HepG2 (cell line): Measurements from ENCODE around the gene CD109. TPM values are rescaled to one million over a fixed set of nuclear protein-coding genes. Genes with fewer than 3 reads are reported as not detected.

ENCODE experiments used
- ATAC-seq: fragments of 200-7000 bp; cut with Tn5 transposase; 3 replicates; pipeline ENCODE4 v1.9.1; 2020; ENCODE audit warnings: mild to moderate bottlenecking, moderate library complexity
- BruUV-seq: library from RNA; stranded (reverse); fragments of 400-500 nt; replicated peaks from 2 replicates; lab custom pipeline; 2021; lab: Mats Ljungman, UMichigan
- CTCF ChIA-PET: fragments of 300-600 bp; formaldehyde crosslinking; extraction: SDS; loops from one replicate; lab custom pipeline; 2021; ENCODE audit warnings: low total read pairs, inconsistent platforms, low intra/inter-chr PET ratio; lab: Yijun Ruan, JAX
- POLR2A ChIA-PET: fragments of 350-600 bp; sonication (Branson Sonifier 250); formaldehyde crosslinking; loops from one replicate; lab custom pipeline; 2020; ENCODE audit warnings: antibody characterized with exemption, inconsistent platforms; lab: Yijun Ruan, JAX
- DNase-seq: peaks from one replicate; pipeline ENCODE4 v3.0.0-alpha.2; 2015; ENCODE audit warnings: low spot score
- FAIRE-seq: peaks from 3 replicates; lab custom pipeline; 2011; peaks lifted over from hg19 to GRCh38; lab: Jason Lieb, UNC
- H2AFZ ChIP-seq: one replicate; pipeline ENCODE4 v1.6.1; 2011; ENCODE audit warnings: low read length, inconsistent platforms
- H3K27ac ChIP-seq: fragments of 300-600 bp; 3 replicates; pipeline ENCODE4 v1.8.0; 2011; ENCODE audit warnings: mixed run types, mild to moderate bottlenecking, mixed read lengths, low read length, inconsistent platforms; ENCODE audit not compliant: insufficient read depth; ENCODE audit errors: extremely low read length
- H3K27me3 ChIP-seq, 2 experiments: fragments of 200-600 bp in 1 of 2; 2 replicates in 1 of 2; 3 replicates in 1 of 2; pipeline versions ENCODE4 v1.6.0 to v1.8.0; 2011; ENCODE audit warnings: low read length in 2 of 2, mild to moderate bottlenecking in 2 of 2, moderate library complexity in 2 of 2, inconsistent platforms in 1 of 2; ENCODE audit not compliant: insufficient read depth in 2 of 2, control insufficient read depth in 1 of 2
- H3K36me3 ChIP-seq, 2 experiments: fragments of 200-600 bp in 1 of 2; replicated peaks in 1 of 2; 2 replicates in 1 of 2; 3 replicates in 1 of 2; pipeline versions ENCODE4 v1.5.1 to v1.8.0; 2011; ENCODE audit warnings: low read length in 2 of 2, inconsistent platforms in 1 of 2; ENCODE audit not compliant: insufficient read depth in 2 of 2, control insufficient read depth in 1 of 2
- H3K4me1 ChIP-seq: 2 replicates; pipeline ENCODE4 v1.5.1; 2012; ENCODE audit warnings: low read length, inconsistent platforms; ENCODE audit not compliant: insufficient read depth
- H3K4me2 ChIP-seq: 2 replicates; pipeline ENCODE4 v1.6.0; 2011; ENCODE audit warnings: low read depth, low read length, inconsistent platforms
- H3K4me3 ChIP-seq, 3 experiments: fragments of 200-600 bp in 1 of 3; sonication (generic), shearing (Covaris generic) in 1 of 3; replicated peaks in 1 of 3; 2 replicates each; pipeline ENCODE4 v1.5.1; 2011 to 2016; ENCODE audit warnings: low read length in 3 of 3, inconsistent platforms in 2 of 3, low read depth in 2 of 3, mild to moderate bottlenecking in 2 of 3, control low read depth in 1 of 3, mixed read lengths in 1 of 3; ENCODE audit not compliant: insufficient read depth in 1 of 3
- H3K79me2 ChIP-seq: one replicate; pipeline ENCODE4 v1.6.1; 2011; ENCODE audit warnings: low read length, inconsistent platforms; ENCODE audit not compliant: insufficient read depth
- H3K9ac ChIP-seq: 2 replicates; pipeline ENCODE4 v1.6.0; 2011; ENCODE audit warnings: mild to moderate bottlenecking, low read depth, low read length, inconsistent platforms; ENCODE audit not compliant: insufficient read depth
- H3K9me3 ChIP-seq: 2 replicates; pipeline ENCODE4 v1.5.1; 2012; ENCODE audit warnings: mild to moderate bottlenecking, low read length
- H4K20me1 ChIP-seq: 2 replicates; pipeline ENCODE4 v1.6.0; 2011; ENCODE audit warnings: inconsistent platforms, mild to moderate bottlenecking, low read length, moderate library complexity; ENCODE audit not compliant: insufficient read depth
- ZMAT3 ChIP-seq: sonication (generic); formaldehyde crosslinking; conservative IDR thresholded peaks from 2 replicates; pipeline ENCODE4 v1.7.0; 2021; ENCODE audit warnings: missing genetic modification reagents
- WGBS: methylation state at CpG from one replicate; pipeline ENCODE4 v1.1.6; 2017; ENCODE audit warnings: low lambda C conversion rate; 5-methylcytosine and 5-hydroxymethylcytosine counted together
- in situ Hi-C: cut with HindIII; loops from 2 replicates; pipeline ENCODE4 v1.10.0; 2017; ENCODE audit warnings: low pct_unique_long_range_greater_than_20kb; ENCODE audit not compliant: extremely low pct_ligation_motif_present
- intact Hi-C: fragments of 100-400 bp; cut with micrococcal nuclease; formaldehyde crosslinking; loops from one replicate; pipeline ENCODE4 v1.10.0; 2022; ENCODE audit not compliant: unreplicated experiment
- polyA plus RNA-seq, 8 experiments: library from polyadenylated mRNA; depleted of rRNA in 3 of 8; stranded (reverse) in 7 of 8; unstranded in 1 of 8; fragments of >200 nt; fragmentation: Illumina TruSeq in 4 of 8; extraction: Trizol in 4 of 8; gene quantifications; 2 replicates each; pipeline versions ENCODE4 v1.2.1 to v1.2.3, GENCODE V29; 2011 to 2016; ENCODE audit warnings: low read depth in 4 of 8, missing spikeins in 1 of 8, mixed read lengths in 1 of 8; ENCODE audit not compliant: insufficient read depth in 1 of 8
- total RNA-seq, 5 experiments: library from RNA; depleted of rRNA; stranded (reverse); fragments of >200 nt; fragmentation: Illumina TruSeq; extraction: Trizol; gene quantifications; 2 replicates each; pipeline ENCODE4 v1.2.3, GENCODE V29; 2016; ENCODE audit warnings: low read depth in 1 of 5
- TF ChIP-seq, protein P1 (sequence below): sonication (generic); formaldehyde crosslinking; IDR thresholded peaks from 2 replicates; pipeline ENCODE4 v1.4.0; 2020; ENCODE audit warnings: missing genetic modification reagents, borderline replicate concordance
- TF ChIP-seq, protein P2 (sequence below): sonication (generic); formaldehyde crosslinking; IDR thresholded peaks from 2 replicates; pipeline ENCODE4 v1.5.0; 2020; ENCODE audit warnings: mild to moderate bottlenecking, missing genetic modification reagents

Gene CD109
- total and polyA plus RNA-seq, 2 of the 13 experiments (the other 11 are each of a cell fraction or from before 2014, with no cell fraction given), result 0.93 to 2.1 TPM

DNA sequence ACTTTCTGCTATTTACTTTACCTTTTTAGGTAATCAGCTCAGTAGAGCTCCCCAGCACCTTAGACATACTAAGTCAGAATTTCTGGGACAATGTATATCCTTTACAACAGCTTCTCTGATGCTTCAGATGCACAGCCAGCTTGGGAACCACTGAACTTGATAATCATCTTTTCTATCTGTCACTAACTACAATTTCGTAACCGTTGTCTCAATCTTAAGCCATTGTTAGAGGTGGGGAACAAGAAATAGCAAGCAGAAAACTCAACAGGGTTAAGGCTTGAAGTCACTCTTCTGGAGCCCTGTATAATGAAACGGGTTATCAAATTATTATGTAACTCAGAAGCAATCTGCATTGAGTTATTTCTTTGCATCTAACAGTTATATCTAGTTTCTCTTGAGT, 47.1 kb downstream of the CD109 start:
- no peaks in the 10 kb centered on the region for H3K27me3 ChIP-seq
- no peak overlapping the region for H3K4me3 ChIP-seq
- in situ Hi-C loops (loop anchor here (25.0 kb wide), 1 partner anchor 1469 kb away; the partner anchor contains the start of gene COL12A1), intact Hi-C loops (no loop called here)
- H3K79me2 ChIP-seq, result no peaks in the 10 kb centered on the region
- TF ChIP-seq ZMAT3 (CRISPR knock-in tag), result no peak
- TF ChIP-seq, protein P1, sequence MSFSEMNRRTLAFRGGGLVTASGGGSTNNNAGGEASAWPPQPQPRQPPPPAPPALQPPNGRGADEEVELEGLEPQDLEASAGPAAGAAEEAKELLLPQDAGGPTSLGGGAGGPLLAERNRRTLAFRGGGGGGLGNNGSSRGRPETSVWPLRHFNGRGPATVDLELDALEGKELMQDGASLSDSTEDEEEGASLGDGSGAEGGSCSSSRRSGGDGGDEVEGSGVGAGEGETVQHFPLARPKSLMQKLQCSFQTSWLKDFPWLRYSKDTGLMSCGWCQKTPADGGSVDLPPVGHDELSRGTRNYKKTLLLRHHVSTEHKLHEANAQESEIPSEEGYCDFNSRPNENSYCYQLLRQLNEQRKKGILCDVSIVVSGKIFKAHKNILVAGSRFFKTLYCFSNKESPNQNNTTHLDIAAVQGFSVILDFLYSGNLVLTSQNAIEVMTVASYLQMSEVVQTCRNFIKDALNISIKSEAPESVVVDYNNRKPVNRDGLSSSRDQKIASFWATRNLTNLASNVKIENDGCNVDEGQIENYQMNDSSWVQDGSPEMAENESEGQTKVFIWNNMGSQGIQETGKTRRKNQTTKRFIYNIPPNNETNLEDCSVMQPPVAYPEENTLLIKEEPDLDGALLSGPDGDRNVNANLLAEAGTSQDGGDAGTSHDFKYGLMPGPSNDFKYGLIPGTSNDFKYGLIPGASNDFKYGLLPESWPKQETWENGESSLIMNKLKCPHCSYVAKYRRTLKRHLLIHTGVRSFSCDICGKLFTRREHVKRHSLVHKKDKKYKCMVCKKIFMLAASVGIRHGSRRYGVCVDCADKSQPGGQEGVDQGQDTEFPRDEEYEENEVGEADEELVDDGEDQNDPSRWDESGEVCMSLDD (CRISPR knock-in tag), result no peak
- CTCF ChIA-PET, result no interaction called here
- no peak overlapping the region for H3K9ac ChIP-seq
- ATAC-seq, result no peak
- POLR2A ChIA-PET, result no interaction called here
- no peaks in the 10 kb centered on the region for H4K20me1 ChIP-seq
- BruUV-seq, result no TSS peak
- no peak for DNase-seq
- WGBS, result 70% methylated on average over 3 of the region's 3 CpGs
- no peak for FAIRE-seq
- no peak overlapping the region for H2AFZ ChIP-seq
- H3K9me3 ChIP-seq, result no peaks in the 10 kb centered on the region
- no peak overlapping the region for H3K4me2 ChIP-seq
- H3K27ac ChIP-seq, result no peak overlapping the region
- no peaks in the 10 kb centered on the region for H3K36me3 ChIP-seq
- H3K4me1 ChIP-seq, result no peaks in the 10 kb centered on the region

GRCh38 chr6:73743556-73743955, 47.6 kb downstream of the CD109 start:
- H3K27me3 ChIP-seq, result no peaks in the 10 kb centered on the region
- no peaks in the 10 kb centered on the region for H3K9me3 ChIP-seq
- no peak for FAIRE-seq
- CTCF ChIA-PET, result no interaction called here
- H3K27ac ChIP-seq, result no peak overlapping the region
- H4K20me1 ChIP-seq, result no peaks in the 10 kb centered on the region
- H3K79me2 ChIP-seq, result no peaks in the 10 kb centered on the region
- BruUV-seq, result no TSS peak
- H3K4me1 ChIP-seq, result no peaks in the 10 kb centered on the region
- no peak overlapping the region for H3K4me3 ChIP-seq
- H2AFZ ChIP-seq, result no peak overlapping the region
- H3K4me2 ChIP-seq, result no peak overlapping the region
- in situ Hi-C loops, result loop anchor here (25.0 kb wide), 1 partner anchor 1469 kb away; the partner anchor contains the start of gene COL12A1
- WGBS, result 68% methylated on average over 3 of the region's 3 CpGs
- no peaks in the 10 kb centered on the region for H3K36me3 ChIP-seq
- TF ChIP-seq, protein P2, sequence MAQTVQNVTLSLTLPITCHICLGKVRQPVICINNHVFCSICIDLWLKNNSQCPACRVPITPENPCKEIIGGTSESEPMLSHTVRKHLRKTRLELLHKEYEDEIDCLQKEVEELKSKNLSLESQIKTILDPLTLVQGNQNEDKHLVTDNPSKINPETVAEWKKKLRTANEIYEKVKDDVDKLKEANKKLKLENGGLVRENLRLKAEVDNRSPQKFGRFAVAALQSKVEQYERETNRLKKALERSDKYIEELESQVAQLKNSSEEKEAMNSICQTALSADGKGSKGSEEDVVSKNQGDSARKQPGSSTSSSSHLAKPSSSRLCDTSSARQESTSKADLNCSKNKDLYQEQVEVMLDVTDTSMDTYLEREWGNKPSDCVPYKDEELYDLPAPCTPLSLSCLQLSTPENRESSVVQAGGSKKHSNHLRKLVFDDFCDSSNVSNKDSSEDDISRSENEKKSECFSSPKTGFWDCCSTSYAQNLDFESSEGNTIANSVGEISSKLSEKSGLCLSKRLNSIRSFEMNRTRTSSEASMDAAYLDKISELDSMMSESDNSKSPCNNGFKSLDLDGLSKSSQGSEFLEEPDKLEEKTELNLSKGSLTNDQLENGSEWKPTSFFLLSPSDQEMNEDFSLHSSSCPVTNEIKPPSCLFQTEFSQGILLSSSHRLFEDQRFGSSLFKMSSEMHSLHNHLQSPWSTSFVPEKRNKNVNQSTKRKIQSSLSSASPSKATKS (CRISPR knock-in tag), result no peak
- TF ChIP-seq, all 625 proteins: peak for 0
- DNase-seq, result no peak
- no peak overlapping the region for H3K9ac ChIP-seq
- POLR2A ChIA-PET, result no interaction called here
- intact Hi-C loops, result no loop called here
- ATAC-seq, result no peak
